ENCODE results near the gene TMPRSS4.

DNA sequence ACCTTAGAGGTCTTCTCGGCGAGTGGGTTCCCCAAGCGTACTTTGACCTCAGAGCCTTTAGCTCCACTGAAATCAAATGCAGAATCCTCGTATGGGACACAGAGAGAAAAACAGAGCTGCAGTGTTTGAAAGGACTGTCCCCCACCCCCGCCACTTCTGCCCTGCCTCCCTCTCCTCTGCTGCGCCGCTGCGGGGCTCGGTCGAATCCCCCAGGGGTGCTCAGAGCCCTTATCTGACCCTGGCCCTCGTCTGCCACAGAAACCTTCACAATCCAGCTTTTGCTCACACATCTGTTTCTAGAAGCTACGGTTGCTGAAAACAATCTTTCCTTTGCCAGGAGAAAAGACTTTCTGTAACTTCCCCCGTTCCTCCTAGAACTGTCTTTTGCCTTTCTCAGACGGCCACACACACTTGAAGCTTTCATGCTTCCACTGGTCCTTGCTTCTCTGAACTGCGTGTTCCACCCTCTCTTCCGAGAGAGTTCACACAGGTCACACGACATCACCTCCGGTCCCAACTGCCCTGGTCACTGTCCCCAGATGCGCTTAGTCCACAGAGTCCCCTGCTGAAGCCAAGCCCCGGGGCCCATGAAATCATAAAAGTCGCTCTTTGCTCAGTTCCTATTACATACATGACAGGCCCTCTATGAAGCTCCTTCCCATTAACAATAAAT lies 6.1 kb downstream of the TMPRSS4 start:
- TF ChIP-seq CTCF (conservative IDR thresholded peaks at IDR 0.05; ENCODE audit: low read depth, low read length) (no peak), RAD21 (IDR thresholded peaks at IDR 0.05; ENCODE audit: low read length) (no peak), POLR2A (IDR thresholded peaks at IDR 0.05; ENCODE audit: low read depth, low read length) (no peak), MAZ (IDR thresholded peaks at IDR 0.05; ENCODE audit: borderline replicate concordance, low read depth, low read length) (no peak), FOS (IDR thresholded peaks at IDR 0.05; ENCODE audit: low read depth, low read length) (no peak)

Data from IMR-90 (cell line).